HCT116 (cell line): ENCODE data around the gene DEGS1. TPM values are rescaled to one million over a fixed set of nuclear protein-coding genes. Genes with fewer than 3 reads are reported as not detected.

Experiments
- ATAC-seq: fragments of 200-7000 bp; cut with Tn5 transposase; 2 replicates; pipeline ENCODE4 v1.9.1; 2020; ENCODE audit warnings: mild to moderate bottlenecking, moderate library complexity
- BruUV-seq: library from RNA; stranded (reverse); fragments of 400-500 nt; replicated peaks from 2 replicates; lab custom pipeline; 2021; lab: Mats Ljungman, UMichigan
- CTCF ChIA-PET: fragments of 300-600 bp; sonication (Branson Sonifier 250); formaldehyde crosslinking; loops from one replicate; lab custom pipeline; 2021; ENCODE audit warnings: antibody characterized with exemption; lab: Charles Lee
- POLR2A ChIA-PET: fragments of 300-600, 350-600 bp; sonication (Branson Sonifier 250); formaldehyde crosslinking; loops from one replicate; lab custom pipeline; 2021; ENCODE audit warnings: antibody characterized with exemption; lab: Charles Lee
- RAD21 ChIA-PET, 2 experiments: fragments of 300-600 bp; sonication (Branson Sonifier 250); formaldehyde crosslinking; loops; one replicate each; lab custom pipeline; 2023; ENCODE audit warnings: low total read pairs in 2 of 2; ENCODE audit not compliant: uncharacterized antibody in 2 of 2, unreplicated experiment in 2 of 2, low non-redundant PET in 1 of 2; lab: Charles Lee
- DNase-seq: peaks from one replicate; pipeline ENCODE4 v3.0.0-alpha.2; 2010; ENCODE audit warnings: low read depth, low spot score
- H2AFZ ChIP-seq: fragments of 200-600 bp; shearing (Covaris generic), sonication (generic); 2 replicates; pipeline ENCODE4 v1.6.1; 2017; ENCODE audit warnings: low read depth, mixed run types, mixed read lengths, antibody characterized with exemption, low read length; ENCODE audit not compliant: poor library complexity, severe bottlenecking
- H3K27ac ChIP-seq: 2 replicates; pipeline ENCODE4 v1.5.1; 2012; ENCODE audit warnings: low read depth, low read length
- H3K27me3 ChIP-seq: fragments of 200-600 bp; sonication (generic); 2 replicates; pipeline ENCODE4 v1.6.1; 2016; ENCODE audit warnings: mixed run types, low read length, mixed read lengths; ENCODE audit not compliant: insufficient read depth
- H3K36me3 ChIP-seq, 2 experiments: fragments of 200-500 bp in 1 of 2; fragments of 200-600 bp in 1 of 2; sonication (Bioruptor generic) in 1 of 2; sonication (generic) in 1 of 2; 2 replicates each; pipeline versions ENCODE4 v1.5.1 to v1.6.1; 2014 to 2016; ENCODE audit warnings: low read length in 2 of 2, inconsistent platforms in 1 of 2, mixed read lengths in 1 of 2, mixed run types in 1 of 2; ENCODE audit not compliant: insufficient read depth in 2 of 2, control insufficient read depth in 1 of 2
- H3K4me1 ChIP-seq, 2 experiments: fragments of 200-600 bp in 1 of 2; sonication (generic) in 1 of 2; 2 replicates each; pipeline versions ENCODE4 v1.5.1 to v1.6.1; 2012 to 2017; ENCODE audit warnings: low read length in 2 of 2, inconsistent platforms in 1 of 2, mild to moderate bottlenecking in 1 of 2, mixed read lengths in 1 of 2, mixed run types in 1 of 2, moderate library complexity in 1 of 2; ENCODE audit not compliant: insufficient read depth in 2 of 2, control insufficient read depth in 1 of 2
- H3K4me2 ChIP-seq: fragments of 200-600 bp; sonication (generic); 2 replicates; pipeline ENCODE4 v1.6.1; 2017; ENCODE audit warnings: mixed run types, low read length, mixed read lengths
- H3K4me3 ChIP-seq, 2 experiments: fragments of 200-600 bp in 1 of 2; sonication (generic) in 1 of 2; replicated peaks in 1 of 2; 2 replicates each; pipeline ENCODE4 v1.5.1; 2011 to 2016; ENCODE audit warnings: low read length in 2 of 2, control low read depth in 1 of 2, low read depth in 1 of 2, mild to moderate bottlenecking in 1 of 2, mixed read lengths in 1 of 2, mixed run types in 1 of 2
- H3K79me2 ChIP-seq: fragments of 200-600 bp; sonication (generic); 2 replicates; pipeline ENCODE4 v1.6.1; 2017; ENCODE audit warnings: mild to moderate bottlenecking, mixed run types, low read length, moderate library complexity, mixed read lengths; ENCODE audit not compliant: insufficient read depth
- H3K9ac ChIP-seq: fragments of 200-600 bp; sonication (generic); 2 replicates; pipeline ENCODE4 v1.6.1; 2016; ENCODE audit warnings: low read length, mixed read lengths
- H3K9me2 ChIP-seq: fragments of 200-600 bp; sonication (generic), shearing (Covaris generic); 2 replicates; pipeline ENCODE4 v1.6.1; 2017; ENCODE audit warnings: mixed run types, mild to moderate bottlenecking, moderate library complexity; ENCODE audit not compliant: insufficient read depth
- H3K9me3 ChIP-seq, 2 experiments: fragments of 200-500 bp in 1 of 2; fragments of 200-600 bp in 1 of 2; sonication (Bioruptor generic) in 1 of 2; sonication (generic) in 1 of 2; 2 replicates each; pipeline ENCODE4 v1.6.1; 2014 to 2017; ENCODE audit warnings: low read length in 2 of 2, mixed read lengths in 2 of 2, inconsistent platforms in 1 of 2, low read depth in 1 of 2, mild to moderate bottlenecking in 1 of 2, mixed run types in 1 of 2, moderate library complexity in 1 of 2; ENCODE audit not compliant: control insufficient read depth in 1 of 2, insufficient read depth in 1 of 2
- H4K20me1 ChIP-seq: fragments of 200-600 bp; sonication (generic), shearing (Covaris generic); 2 replicates; pipeline ENCODE4 v1.6.1; 2017; ENCODE audit warnings: mixed run types, mild to moderate bottlenecking, moderate library complexity; ENCODE audit not compliant: insufficient read depth
- CBX3 ChIP-seq: IDR thresholded peaks from 2 replicates; pipeline ENCODE4 v1.6.1; 2012; ENCODE audit warnings: low read depth
- CEBPB ChIP-seq: IDR thresholded peaks from 2 replicates; pipeline ENCODE4 v1.6.1; 2012; ENCODE audit warnings: low read depth
- ELF1 ChIP-seq: IDR thresholded peaks from 2 replicates; pipeline ENCODE4 v1.6.1; 2012; ENCODE audit warnings: low read depth, borderline replicate concordance
- EZH2 ChIP-seq: fragments of 200-600 bp; sonication (generic); IDR thresholded peaks from 2 replicates; pipeline ENCODE4 v1.6.1; 2017; ENCODE audit warnings: antibody characterized with exemption, mixed run types
- JUND ChIP-seq: IDR thresholded peaks from 2 replicates; pipeline ENCODE4 v1.6.1; 2012
- POLR2A ChIP-seq: IDR thresholded peaks from 2 replicates; pipeline ENCODE4 v1.7.0; 2011; ENCODE audit warnings: borderline replicate concordance; ENCODE audit not compliant: insufficient read depth, insufficient read length; ENCODE audit errors: extremely low read depth
- POLR2AphosphoS5 ChIP-seq: IDR thresholded peaks from 2 replicates; pipeline ENCODE4 v1.6.1; 2011; ENCODE audit warnings: mild to moderate bottlenecking, low read depth, low read length, moderate library complexity
- RAD21 ChIP-seq: IDR thresholded peaks from 2 replicates; pipeline ENCODE4 v1.6.1; 2012; ENCODE audit warnings: low read depth, mild to moderate bottlenecking
- SIN3A ChIP-seq: IDR thresholded peaks from 2 replicates; pipeline ENCODE4 v1.6.1; 2012; ENCODE audit warnings: low read depth
- SP1 ChIP-seq: IDR thresholded peaks from 2 replicates; pipeline ENCODE4 v1.6.1; 2012; ENCODE audit warnings: low read depth
- SRF ChIP-seq: IDR thresholded peaks from 2 replicates; pipeline ENCODE4 v1.6.1; 2012; ENCODE audit warnings: low read depth
- YY1 ChIP-seq: IDR thresholded peaks from 2 replicates; pipeline ENCODE4 v1.6.1; 2011; ENCODE audit warnings: low read length, low read depth, moderate library complexity, mild to moderate bottlenecking; ENCODE audit not compliant: insufficient replicate concordance; ENCODE audit errors: extremely low read depth
- ZNF274 ChIP-seq: fragments of 200-500 bp; sonication (Bioruptor generic); IDR thresholded peaks from 2 replicates; pipeline ENCODE4 v1.6.1; 2014; ENCODE audit warnings: mild to moderate bottlenecking, low read depth, low read length, inconsistent platforms
- intact Hi-C: fragments of 100-400 bp; cut with micrococcal nuclease; formaldehyde crosslinking; loops from 2 replicates; pipeline ENCODE4 v1.10.0; 2022
- total RNA-seq: library from RNA; stranded (reverse); gene quantifications from one replicate; pipeline ENCODE4 v1.2.1, GENCODE V29; 2021; ENCODE audit not compliant: unreplicated experiment
- TF ChIP-seq, protein P1 (sequence below): IDR thresholded peaks from 2 replicates; pipeline ENCODE4 v1.6.1; 2012
- TF ChIP-seq, protein P2 (sequence below), 3 experiments: fragments of 200-600 bp in 1 of 3; sonication (generic) in 1 of 3; IDR thresholded peaks in 2 of 3; conservative IDR thresholded peaks in 1 of 3; 2 replicates each; pipeline ENCODE4 v1.5.1; 2012 to 2017; ENCODE audit warnings: low read depth in 2 of 3, low read length in 2 of 3, antibody characterized with exemption in 1 of 3, borderline replicate concordance in 1 of 3, control low read depth in 1 of 3, mild to moderate bottlenecking in 1 of 3, mixed read lengths in 1 of 3, mixed run types in 1 of 3, moderate library complexity in 1 of 3; ENCODE audit not compliant: insufficient read depth in 1 of 3
- TF ChIP-seq, protein P3 (sequence below): IDR thresholded peaks from 2 replicates; pipeline ENCODE4 v1.6.1; 2012; ENCODE audit warnings: low read depth
- TF ChIP-seq, protein P4 (sequence below): IDR thresholded peaks from 2 replicates; pipeline ENCODE4 v1.6.1; 2012
- TF ChIP-seq, protein P5 (sequence below): IDR thresholded peaks from 2 replicates; pipeline ENCODE4 v1.6.1; 2011; ENCODE audit warnings: mild to moderate bottlenecking, low read length, moderate library complexity; ENCODE audit not compliant: insufficient replicate concordance; ENCODE audit errors: extremely low read depth

The DEGS1 gene
- total RNA-seq, 1 experiment from 2014 or later = 23.1 TPM

DNA sequence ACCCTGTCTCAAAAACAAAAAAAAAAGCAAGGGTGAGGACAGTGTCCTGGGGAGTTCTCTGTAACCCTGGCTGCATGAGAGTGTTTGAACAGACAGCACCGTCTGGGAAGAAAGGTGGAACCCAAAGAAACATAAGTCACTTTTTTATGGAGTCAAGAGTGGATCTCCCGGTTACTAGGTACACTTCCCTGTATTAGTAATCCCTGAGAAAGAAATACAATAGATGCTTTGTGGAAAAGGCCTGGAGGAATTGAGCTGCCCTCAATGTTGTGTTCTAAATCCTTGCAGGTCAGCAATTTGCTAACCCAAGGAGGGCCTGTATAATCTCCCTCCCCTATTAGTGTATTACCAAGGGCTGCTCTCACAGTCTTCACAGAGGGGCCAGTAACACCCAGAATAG lies 16.6 kb downstream of the DEGS1 start (continued):
- TF ChIP-seq JUND = no peak
- TF ChIP-seq, protein P1, sequence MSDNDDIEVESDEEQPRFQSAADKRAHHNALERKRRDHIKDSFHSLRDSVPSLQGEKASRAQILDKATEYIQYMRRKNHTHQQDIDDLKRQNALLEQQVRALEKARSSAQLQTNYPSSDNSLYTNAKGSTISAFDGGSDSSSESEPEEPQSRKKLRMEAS = no peak
- TF ChIP-seq, all 23 proteins: peak for 0

DNA sequence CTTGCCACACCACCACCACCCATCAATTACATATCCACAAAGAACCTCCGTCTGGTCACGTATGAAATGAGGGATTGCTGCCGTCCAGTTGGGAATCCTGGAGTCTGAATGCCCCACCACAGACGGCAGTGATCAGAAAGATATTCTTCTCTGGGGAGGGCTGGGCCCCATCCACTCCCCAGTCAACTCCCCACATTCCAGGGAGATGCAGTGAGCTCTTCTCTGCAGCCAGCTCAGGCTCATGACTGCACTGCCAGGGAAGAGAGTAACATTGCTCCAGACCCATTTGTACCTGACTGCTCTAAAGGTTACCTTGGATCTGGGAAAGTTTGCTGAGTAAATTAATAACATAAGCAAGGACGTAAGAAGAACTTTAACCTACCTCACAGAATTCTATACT lies 18.3 kb downstream of the DEGS1 start:
- intact Hi-C loops = no loop called here
- Histone ChIP-seq H2AFZ (no peak overlapping the region), H4K20me1 (no peaks in the 10 kb centered on the region), H3K4me2 (no peak overlapping the region), H3K4me3 (no peak overlapping the region), H3K27ac (no peak overlapping the region), H3K4me1 (peaks cover 10 to 18% of the 10 kb centered on the region in 2 experiments), H3K9me3 (no peaks in the 10 kb centered on the region), H3K36me3 (no peaks in the 10 kb centered on the region), H3K9me2 (no peaks in the 10 kb centered on the region), H3K27me3 (no peaks in the 10 kb centered on the region), H3K9ac (no peak overlapping the region), H3K79me2 (no peaks in the 10 kb centered on the region)
- BruUV-seq = no TSS peak
- TF ChIP-seq POLR2A (no peak), ELF1 (no peak), SRF (no peak), CEBPB (no peak), EZH2 (no peak), YY1 (no peak), CBX3 (no peak), SIN3A (no peak), ZNF274 (no peak), SP1 (no peak), POLR2AphosphoS5 (no peak), JUND (no peak), RAD21 (no peak)
- TF ChIP-seq, protein P2, sequence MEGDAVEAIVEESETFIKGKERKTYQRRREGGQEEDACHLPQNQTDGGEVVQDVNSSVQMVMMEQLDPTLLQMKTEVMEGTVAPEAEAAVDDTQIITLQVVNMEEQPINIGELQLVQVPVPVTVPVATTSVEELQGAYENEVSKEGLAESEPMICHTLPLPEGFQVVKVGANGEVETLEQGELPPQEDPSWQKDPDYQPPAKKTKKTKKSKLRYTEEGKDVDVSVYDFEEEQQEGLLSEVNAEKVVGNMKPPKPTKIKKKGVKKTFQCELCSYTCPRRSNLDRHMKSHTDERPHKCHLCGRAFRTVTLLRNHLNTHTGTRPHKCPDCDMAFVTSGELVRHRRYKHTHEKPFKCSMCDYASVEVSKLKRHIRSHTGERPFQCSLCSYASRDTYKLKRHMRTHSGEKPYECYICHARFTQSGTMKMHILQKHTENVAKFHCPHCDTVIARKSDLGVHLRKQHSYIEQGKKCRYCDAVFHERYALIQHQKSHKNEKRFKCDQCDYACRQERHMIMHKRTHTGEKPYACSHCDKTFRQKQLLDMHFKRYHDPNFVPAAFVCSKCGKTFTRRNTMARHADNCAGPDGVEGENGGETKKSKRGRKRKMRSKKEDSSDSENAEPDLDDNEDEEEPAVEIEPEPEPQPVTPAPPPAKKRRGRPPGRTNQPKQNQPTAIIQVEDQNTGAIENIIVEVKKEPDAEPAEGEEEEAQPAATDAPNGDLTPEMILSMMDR (IDR thresholded peaks at IDR 0.05 in 2 of 3, conservative IDR thresholded peaks at IDR 0.05 in 1 of 3; ENCODE audit: borderline replicate concordance in 1 of 3, insufficient read depth in 1 of 3, low read depth in 2 of 3, low read length in 2 of 3) = no peak
- TF ChIP-seq, protein P3, sequence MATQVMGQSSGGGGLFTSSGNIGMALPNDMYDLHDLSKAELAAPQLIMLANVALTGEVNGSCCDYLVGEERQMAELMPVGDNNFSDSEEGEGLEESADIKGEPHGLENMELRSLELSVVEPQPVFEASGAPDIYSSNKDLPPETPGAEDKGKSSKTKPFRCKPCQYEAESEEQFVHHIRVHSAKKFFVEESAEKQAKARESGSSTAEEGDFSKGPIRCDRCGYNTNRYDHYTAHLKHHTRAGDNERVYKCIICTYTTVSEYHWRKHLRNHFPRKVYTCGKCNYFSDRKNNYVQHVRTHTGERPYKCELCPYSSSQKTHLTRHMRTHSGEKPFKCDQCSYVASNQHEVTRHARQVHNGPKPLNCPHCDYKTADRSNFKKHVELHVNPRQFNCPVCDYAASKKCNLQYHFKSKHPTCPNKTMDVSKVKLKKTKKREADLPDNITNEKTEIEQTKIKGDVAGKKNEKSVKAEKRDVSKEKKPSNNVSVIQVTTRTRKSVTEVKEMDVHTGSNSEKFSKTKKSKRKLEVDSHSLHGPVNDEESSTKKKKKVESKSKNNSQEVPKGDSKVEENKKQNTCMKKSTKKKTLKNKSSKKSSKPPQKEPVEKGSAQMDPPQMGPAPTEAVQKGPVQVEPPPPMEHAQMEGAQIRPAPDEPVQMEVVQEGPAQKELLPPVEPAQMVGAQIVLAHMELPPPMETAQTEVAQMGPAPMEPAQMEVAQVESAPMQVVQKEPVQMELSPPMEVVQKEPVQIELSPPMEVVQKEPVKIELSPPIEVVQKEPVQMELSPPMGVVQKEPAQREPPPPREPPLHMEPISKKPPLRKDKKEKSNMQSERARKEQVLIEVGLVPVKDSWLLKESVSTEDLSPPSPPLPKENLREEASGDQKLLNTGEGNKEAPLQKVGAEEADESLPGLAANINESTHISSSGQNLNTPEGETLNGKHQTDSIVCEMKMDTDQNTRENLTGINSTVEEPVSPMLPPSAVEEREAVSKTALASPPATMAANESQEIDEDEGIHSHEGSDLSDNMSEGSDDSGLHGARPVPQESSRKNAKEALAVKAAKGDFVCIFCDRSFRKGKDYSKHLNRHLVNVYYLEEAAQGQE = no peak
- TF ChIP-seq, protein P4, sequence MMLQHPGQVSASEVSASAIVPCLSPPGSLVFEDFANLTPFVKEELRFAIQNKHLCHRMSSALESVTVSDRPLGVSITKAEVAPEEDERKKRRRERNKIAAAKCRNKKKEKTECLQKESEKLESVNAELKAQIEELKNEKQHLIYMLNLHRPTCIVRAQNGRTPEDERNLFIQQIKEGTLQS = no peak
- TF ChIP-seq, protein P5, sequence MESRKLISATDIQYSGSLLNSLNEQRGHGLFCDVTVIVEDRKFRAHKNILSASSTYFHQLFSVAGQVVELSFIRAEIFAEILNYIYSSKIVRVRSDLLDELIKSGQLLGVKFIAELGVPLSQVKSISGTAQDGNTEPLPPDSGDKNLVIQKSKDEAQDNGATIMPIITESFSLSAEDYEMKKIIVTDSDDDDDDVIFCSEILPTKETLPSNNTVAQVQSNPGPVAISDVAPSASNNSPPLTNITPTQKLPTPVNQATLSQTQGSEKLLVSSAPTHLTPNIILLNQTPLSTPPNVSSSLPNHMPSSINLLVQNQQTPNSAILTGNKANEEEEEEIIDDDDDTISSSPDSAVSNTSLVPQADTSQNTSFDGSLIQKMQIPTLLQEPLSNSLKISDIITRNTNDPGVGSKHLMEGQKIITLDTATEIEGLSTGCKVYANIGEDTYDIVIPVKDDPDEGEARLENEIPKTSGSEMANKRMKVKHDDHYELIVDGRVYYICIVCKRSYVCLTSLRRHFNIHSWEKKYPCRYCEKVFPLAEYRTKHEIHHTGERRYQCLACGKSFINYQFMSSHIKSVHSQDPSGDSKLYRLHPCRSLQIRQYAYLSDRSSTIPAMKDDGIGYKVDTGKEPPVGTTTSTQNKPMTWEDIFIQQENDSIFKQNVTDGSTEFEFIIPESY = no peak
- CTCF ChIA-PET = no interaction called here
- ATAC-seq (no peak), DNase-seq (no peak)
- POLR2A ChIA-PET = no interaction called here
- RAD21 ChIA-PET = no interaction called here
